Stimulated activated CD4-positive, alpha-beta T cell treated with anti-CD3 and anti-CD28 coated beads, TNF-alpha, amount 100 ng/mL, for 4 hours (primary cell): ENCODE results near the gene DAPK2.
"Not testable (repeated sequence)": the region's sequence is repeated elsewhere in the genome, so short reads cannot be mapped to it uniquely, and the experiment has no call there.

Experiments used
- DNase-seq, 3 experiments: peaks; one replicate each; pipeline ENCODE4 v3.0.0-alpha.2; 2020; ENCODE audit warnings: low read depth in 3 of 3

DAPK2 gene

DNA sequence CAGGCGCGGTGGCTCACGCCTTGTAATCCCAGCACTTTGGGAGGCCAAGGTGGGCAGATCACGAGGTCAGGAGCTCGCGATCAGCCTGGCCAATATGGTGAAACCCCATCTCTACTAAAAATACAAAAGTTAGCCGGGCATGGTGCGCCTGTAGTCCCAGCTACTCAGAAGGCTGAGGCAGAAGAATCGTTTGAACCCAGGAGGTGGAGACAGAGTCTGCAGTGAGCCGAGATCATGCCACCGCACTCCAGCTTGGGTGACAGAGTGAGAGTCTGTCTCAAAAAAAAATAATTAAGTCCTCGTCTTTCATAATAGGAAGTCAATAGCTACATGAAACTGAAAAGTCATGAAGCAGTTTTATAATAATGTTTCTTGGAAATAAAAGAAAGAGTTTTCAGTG, 7.4 kb upstream of the DAPK2 start:
- not testable (repeated sequence) for DNase-seq

DNA sequence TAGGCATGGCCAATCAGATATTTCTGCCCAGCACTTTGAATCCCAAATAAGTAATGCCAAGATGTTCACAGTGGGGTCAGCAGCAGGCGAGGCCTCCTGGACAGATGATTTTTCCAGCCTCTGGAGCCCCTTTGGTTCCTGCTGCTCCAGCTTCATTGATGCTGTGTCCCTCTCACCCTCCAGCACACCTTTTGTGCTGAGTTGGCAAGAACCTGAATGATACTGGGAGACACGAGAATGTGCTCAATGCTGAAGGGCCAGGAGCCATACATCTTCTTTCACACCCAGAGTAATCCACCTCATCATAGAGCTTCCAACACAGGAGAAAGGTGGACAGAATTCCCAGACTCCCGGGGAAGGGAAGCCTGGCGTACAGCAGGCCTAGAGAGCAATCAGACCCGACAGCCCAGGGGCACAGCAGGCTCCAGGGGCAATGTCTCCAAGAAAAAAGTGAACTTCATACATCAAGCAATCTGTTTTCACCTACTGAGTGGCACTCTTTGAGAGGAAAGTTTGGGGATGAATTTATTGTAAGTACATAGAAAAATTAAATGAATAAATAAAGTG, 6.7 kb upstream of the DAPK2 start:
- no peak for DNase-seq

DNA sequence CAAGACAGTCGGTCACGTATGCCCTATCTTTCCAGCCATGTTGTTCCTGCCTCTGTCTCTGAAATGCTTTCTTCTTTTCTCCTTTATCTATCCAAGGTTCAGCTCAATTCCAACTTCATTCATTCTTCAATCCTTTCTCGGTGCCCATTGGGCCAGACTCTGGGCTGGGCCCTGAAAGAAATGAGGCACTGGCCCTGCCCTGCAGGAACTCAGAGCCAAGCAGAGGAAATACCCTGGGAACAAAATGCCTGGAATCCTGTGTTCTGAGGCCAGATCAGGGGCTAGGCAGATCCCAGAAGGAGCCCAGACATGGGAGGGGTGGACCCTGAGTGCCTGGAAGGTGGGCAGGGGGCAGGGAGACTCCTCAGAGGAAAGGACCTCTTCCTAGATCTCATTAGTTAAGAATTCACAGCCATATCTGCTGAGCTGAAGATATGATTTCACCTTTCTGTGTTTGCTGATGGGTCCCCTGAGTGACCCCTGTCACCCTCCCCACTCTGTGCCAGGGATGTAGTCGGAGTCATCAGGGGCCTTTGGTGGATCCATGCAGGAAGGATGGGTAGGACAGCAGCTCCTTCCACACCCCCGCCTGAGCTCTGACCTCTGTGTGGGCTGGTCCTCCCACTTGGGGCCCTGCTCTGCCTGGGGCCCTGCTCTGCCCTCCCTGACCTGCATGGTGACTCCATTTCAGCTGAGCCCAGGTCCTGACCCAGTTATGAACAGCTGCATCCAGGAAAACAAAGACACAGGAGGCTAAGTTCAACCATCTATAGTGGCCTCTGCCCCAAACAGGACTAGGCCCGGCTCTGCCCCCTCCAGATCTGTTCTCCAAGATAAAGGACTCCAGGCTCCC, 5.3 kb upstream of the DAPK2 start:
- DNase-seq, result no peak

DNA sequence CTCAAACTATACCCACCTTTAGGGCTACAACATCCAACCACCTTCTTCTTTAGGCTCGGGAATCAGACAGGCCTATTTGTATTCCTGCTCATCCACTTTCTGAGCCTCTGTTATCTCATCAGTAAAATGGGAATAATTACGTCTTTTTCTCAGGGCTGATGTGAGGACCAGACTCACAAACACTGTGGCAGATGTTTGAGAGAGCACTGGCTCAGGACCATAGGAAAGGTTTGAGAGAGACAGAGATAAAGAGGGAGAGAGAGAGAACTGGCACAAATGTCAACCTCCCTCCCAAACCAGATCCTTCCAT, 4.8 kb upstream of the DAPK2 start:
- DNase-seq, result no peak

DNA sequence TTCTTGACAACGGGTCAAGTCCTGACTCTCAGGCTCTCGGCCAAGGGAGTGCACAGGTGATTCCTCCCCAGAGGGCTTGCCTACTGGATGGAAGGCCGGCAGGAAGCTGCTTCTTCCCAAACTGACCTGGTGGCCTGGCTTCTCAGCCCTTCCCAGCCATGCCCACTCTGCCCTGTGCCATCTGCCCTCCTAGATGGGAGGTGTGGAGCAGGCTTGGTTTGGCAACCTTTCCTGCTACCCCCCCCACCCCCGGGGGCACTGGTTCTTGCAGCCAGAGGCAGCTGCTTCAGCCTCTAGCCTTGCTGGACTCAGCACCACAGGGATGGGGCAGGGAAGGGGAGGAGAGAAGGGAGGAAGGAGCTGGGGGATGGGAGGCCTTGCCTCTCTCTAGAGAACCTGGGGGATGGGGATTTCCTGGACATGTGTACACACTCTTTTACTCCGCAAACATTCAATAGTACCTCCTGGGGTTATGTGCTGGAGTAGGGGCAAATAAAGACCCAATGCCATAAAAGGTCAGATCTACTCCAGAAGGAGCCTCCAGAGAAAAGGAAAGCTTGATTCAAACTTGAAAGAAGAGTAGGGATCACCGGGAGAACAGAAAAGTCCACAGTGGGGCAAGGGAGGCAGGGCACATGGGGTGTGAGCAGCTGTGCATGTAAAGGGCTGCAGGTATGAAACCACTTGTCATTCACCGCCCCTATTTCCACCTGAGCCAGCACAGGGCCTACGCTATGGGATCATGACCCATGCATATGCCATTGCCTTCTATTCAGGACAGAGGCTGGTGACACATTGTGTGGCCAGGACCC, 4.2 kb upstream of the DAPK2 start:
- DNase-seq, result no peak

DNA sequence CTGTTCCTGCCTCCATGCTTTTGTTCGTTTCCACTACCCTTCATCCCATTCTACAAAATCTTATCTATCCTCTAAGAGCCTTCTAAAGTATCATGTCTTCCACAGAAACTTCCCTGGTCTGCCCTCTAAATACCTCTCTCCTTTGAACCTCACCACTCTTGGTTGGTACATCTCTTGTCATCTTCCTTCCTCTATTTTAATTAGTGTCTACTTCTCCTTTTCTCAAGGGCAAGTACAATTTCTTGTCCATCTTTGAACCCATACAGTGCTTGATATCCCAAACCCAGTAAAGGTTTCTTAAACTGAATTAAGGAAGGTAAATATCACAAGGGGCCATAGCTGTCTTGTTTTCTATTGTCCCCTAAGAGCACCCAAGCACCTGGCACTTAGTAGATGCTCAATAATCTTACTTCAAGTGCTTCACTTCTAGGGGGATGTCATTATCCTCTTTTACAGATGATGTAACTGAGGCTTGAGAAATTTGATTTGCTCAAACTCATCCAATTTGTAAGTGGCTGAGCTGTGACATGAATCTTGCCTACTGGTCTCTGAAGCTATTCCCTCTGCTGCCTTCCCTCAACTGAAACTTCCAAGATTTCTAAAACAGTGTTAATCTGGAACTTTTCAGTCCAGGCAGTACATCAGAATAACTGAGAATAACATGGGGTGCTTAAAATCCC, 2.6 kb upstream of the DAPK2 start:
- no peak for DNase-seq

DNA sequence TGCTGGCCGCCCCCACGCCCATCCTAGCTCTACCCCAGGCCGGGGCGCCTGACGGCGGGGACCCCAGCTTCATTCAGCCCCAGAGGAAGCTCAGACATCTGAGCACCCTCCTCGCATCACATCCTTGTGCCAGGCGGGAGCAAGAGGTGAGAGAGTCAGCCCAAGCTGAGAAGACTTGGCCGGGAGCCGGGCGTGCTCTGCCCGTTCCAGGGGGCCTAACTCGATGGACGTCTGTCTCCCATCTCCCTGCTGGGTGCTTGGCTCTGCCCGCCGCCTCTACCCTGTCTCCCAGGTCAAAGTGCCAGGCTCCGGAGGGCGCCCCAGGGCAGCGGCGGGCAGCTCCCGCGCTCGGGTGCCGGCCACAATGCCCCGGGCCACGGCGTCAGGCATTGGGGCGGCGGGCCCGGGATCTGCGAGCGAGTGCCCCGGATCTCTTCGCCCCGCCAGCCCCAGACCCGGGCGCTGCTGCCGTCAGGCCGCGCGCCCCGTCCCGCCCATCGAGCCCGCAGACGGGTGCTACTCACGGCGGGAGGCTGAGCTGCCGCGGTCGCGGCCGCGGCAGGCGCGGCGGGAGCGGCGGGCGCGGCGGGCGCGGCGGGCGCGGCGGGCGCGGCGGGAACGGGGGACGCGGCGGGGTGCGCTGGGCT, 388 bp downstream of the DAPK2 start:
- no peak for DNase-seq

DNA sequence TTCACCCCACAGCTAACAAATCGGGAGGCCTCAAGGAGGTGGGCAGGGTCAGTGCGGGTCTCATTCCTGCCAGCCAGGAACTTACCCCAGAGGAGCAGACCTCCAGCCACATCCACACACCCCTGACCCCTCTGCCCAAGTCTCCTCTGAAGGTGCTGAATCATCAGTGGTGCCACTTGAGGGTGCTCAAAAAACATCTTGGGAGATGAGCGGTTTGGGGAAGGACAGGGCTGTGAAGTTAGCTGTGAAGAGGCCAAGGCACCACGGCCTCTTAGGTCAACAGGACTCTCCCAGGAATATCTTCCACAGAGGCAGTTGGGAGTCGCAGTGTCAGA, 1.2 kb downstream of the DAPK2 start:
- DNase-seq, result no peak

DNA sequence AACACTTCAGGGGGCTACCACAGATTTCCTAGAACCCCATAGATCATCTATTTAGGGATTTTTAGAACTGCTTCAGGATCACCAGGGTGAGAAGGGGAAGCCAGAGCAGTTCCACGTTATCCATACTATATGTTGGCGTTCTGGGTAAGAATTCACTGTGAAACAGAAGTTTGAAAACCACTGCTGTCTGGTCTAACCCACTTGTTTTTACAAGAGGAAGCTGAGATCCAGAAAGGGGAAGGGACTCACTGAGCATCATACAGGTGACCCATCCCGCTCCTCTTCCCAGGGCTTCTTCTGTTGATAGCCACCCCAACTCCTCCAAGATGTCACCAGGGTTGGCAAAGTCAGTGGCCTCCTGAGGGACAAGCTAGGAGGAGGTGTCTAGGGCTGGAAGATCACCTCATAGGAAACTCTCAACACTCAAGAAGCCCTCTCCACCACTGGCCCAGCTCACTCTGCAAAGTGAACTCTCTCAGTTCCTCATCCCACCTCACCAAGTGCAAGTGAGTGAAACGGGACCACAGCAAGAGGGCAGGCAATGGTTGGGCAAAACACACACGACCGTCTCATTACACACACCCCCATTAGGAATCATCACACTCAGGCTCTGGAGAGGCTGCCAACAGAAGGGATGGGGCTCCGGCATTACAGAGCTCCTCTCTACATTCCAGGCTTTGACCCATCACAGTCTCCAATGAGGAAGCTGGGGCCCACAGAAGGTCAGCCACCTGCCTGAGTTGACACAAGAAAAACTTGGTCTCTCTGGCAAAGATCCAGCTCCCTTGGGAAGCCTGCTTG, 1.8 kb downstream of the DAPK2 start:
- DNase-seq, result no peak

DNA sequence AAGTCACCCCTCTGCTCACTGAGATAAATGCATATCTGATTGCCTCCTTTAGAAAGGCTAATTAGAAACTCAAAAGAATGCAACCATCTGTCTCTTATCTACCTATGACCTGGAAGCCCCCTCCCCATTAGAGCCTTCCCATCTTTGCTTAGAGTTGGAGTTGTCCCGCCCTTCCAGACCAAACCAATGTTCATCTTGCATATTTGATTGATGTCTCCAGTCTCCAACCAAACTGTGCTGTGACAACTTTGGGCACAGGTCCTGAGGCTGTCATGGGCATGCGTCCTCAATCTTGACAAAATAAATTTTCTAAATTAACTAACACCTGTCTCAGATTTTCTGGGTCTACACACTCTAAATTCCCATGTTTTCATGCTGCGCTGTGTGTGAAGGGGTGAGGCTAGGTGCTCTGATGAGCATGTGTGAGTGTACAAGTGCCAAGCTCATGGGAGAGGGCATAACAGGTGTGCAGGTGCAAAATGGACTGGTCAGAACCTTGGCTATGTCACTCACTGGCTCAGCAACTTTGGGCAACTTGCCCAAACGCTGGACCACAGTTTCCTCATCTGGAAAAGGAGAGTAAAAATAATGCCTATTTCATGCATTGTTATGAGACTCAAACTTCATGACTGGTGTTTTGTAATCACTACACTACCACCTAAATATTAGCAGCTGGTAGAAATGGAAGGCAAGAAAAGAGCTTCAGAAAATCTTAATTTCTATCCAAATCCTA, 7.2 kb downstream of the DAPK2 start:
- DNase-seq, result no peak

DNA sequence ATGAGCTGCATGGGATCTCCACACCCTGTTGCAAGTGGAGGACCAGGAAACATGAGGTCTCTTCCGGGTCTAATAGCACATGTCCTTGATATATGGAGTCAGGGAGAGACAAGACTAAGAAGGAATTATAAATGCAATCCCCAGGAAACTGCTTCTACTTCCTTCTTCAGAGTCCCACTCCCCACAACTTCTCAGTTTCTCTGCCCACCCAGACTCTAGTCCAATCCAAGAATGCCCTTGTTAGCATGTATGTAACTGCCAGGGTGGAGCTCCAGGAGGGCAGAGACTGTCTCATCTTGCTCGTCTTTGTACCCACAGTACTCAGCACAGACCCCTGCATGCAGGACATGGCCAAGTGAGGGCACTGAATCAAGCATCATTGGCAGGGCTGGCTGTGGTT, 8.3 kb downstream of the DAPK2 start:
- DNase-seq, result no peak

DNA sequence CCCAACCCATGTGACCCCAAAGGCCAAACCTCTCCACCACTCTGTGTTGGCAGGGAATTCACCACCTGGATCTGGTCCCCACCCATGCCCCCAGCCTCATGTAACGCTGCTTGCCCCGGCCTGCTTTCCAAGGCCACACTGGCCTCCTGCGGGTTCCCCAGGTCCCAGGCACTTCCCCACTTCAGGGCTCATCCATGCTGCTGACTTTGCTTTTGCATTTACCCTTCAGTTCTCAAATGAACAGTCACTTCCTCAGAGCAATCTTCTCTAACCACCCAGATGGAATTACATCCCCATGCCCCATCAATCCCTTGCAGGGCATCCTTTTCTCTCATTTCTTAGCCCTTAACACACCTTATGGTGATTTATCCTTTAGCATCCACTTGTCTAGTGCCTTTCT, 9.2 kb downstream of the DAPK2 start:
- DNase-seq, result no peak

DNA sequence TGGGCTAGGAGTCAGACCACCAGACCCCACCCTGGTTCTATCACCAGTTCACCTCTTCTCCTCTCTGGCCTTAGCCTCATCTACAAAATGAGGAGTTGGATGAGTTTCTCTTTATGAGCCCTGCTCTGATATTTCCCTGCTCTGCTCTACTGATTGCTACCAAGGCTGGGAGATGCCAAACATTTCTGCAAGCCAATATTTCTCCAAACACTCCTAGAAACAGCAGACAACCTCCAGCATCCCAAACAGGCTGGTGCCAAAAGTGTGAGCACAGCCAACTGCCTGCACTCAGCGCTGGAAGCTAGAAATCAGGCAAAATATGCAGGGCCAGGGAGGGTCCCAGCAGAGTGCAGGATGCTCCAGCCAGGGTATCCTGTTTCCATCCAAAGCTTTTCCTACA, 10.8 kb downstream of the DAPK2 start:
- no peak for DNase-seq

DNA sequence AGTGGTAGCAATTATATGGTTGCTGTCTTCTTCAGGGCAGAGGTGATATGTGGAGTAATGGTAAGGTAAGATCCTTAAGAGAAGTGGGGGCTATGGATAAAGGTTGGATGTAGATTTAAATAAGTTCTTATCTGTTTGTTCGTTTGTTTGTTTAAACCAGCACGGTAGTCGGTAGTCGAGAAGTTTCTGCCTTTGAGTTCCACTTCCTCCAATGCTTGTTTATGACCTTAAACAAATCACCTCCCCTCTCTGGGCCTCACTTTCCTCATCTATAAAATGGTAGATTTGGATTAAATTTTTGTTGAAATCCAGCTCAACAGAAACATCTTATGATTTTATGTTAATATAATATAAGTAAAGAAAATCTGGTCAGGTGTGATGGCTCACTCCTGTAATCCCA, 11.8 kb downstream of the DAPK2 start:
- no peak for DNase-seq

DNA sequence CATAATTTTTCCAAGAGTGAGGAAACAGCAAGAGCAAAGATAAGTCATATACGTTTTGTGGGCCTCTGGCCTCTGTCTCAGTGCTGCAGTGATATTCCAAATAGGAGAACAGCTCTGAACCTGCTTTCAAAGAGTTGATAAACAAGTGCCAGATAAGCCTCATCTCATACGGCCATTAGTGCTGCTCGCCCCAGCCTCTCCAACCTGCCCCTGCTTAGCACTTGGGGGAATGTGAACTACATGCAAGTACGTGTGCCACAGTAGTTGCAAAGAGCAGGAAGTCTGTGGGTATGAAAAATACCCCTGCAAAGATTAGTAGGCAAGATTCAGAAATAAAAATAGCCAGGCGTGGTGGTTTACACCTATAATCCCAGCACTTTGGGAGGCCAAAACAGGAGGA, 14.0 kb downstream of the DAPK2 start:
- no peak for DNase-seq

DNA sequence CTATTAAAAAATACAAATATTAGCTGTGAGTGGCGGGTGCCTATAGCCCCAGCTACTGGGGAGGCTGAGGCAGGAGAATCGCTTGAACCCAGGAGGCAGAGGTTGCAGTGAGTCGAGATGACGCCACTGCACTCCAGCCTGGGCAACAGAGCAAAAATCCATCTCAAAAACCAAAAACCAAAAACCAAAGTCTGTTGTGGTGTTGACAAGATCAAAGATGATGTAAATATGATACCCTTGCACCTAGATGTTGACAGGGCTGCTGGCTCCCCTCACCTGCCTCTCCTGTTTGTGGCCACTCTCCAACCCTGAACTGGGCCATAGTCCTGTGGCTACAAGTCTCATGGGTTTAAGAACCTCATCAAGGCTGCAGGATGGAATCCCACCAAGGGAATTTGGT, 16.2 kb downstream of the DAPK2 start:
- no peak for DNase-seq

DNA sequence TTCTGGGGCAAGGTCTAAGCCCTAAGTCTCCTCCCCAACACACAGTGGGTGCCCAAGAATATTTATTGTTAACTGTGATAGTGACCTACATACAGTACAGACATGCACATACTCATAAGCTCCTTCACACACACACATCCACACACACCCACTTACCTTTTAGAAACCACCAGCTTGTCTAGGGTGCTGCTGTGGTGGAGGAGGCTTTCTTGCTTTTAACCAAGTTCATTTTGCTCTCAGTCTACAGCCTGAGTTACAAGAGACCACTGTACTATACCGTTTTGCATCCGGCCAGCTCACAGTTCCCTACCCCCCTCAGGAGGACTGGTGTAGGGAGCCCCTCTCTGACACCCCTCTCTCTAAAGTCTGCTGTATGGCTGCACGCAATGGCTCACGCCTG, 16.7 kb downstream of the DAPK2 start:
- no peak for DNase-seq

DNA sequence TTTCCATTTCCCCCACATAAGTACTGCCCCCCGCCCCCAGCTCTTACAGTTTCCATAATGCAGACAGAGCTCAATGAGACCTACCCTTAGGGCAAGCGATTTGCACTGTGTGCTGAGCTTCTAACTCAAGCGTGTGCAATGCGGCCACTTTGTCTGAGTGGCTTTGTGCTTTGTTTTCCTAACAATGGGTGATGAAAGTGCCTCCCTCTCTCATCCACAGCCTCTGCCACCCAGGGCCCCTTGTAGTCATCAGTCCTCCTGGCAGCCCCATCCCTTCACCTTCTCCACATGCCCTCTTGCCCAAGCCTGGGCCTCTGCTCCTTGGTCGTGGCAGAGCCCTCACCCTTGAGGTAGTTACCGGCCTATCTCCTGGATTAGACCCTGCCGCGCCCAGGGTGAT, 17.2 kb downstream of the DAPK2 start:
- DNase-seq, result no peak

DNA sequence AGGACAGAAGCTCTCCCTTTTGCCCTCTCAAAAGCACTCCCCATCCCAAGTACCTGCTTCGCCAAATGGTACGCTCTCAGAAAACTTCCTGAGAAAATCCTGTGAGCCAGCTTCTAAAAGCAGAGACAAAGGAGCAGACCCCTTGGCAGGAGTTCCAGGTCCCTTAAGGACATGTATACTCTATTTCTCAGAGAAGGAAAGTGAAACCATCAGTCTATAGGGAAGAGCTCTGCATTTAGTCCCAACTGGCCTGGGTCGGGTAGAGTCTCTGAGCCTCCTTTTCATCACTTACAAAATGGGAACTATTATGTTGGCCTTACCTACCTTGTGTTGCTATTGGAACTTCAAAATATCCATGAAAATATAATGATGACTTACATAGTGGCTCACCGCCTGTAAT, 19.7 kb downstream of the DAPK2 start:
- DNase-seq, result no peak

DNA sequence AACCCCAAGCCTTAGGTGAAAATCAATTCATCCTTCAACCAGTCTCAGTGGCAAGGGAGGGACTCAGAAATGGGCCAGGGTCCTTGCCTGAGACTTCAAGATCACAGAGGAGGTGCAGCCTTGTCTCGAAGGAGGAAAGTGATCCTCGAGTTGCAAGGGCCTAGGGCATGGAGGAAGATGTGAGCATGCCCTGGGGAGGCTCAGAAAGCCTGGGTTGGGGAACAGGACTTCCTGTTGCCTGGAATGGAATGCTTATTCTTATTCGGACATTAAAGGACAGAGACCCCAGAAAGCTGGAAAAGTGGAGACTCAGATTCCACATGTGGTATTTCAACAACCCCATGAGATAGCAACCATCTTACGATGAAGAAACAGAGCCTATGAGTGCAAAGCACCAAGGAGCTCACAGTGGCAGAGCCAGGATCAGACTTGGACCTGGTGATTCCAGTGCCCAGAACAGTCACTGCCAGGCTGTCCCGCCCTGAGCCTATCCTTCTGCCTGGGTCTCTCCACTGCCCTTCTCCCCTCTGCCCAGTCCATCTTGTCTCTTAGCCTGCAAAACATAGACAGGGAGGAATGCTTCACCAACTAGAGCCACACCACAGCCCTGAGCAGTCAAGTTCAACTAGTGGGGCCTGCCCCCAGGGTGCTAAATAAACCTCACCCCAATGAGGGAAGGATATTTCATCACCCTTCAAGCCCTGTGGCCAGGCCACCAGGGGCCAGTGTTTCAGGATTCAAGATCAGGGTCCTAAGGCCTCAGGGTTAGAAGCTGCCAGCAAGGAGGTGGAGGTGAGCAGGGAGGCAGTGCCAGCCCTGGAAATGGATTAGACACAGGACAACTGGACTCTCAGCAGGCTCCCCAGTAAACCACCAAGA, 21.9 kb downstream of the DAPK2 start:
- DNase-seq, result no peak
